Prostate gland (tissue), 2 donors: Measurements from ENCODE around the gene FLT1. TPM values are rescaled to one million over a fixed set of nuclear protein-coding genes. Genes with fewer than 3 reads are reported as not detected.
A peak's percentile ranks its signal among the peaks of the same experiment; 100 is the strongest.

ENCODE experiments used
- DNase-seq: peaks from one replicate; pipeline ENCODE4 v3.0.0-alpha.2; 2019; ENCODE audit warnings: low spot score
- H3K27ac ChIP-seq, 2 donors: fragments of 200-600 bp; sonication (generic); 2 replicates each; pipeline ENCODE4 v1.5.1; 2017 to 2019
- H3K27me3 ChIP-seq: fragments of 200-600 bp; sonication (generic); replicated peaks from 2 replicates; pipeline ENCODE4 v1.5.1; 2019; ENCODE audit not compliant: insufficient read depth
- H3K36me3 ChIP-seq, 2 donors: fragments of 200-600 bp; sonication (generic); 1 replicate in 1 of 2; 2 replicates in 1 of 2; pipeline versions ENCODE4 v1.5.1 to v1.8.1; 2017 to 2019
- H3K4me1 ChIP-seq: fragments of 200-600 bp; sonication (generic); replicated peaks from 2 replicates; pipeline ENCODE4 v1.5.1; 2019
- H3K4me3 ChIP-seq, 2 donors: fragments of 200-600 bp; sonication (generic); 2 replicates each; pipeline ENCODE4 v1.5.1; 2017 to 2019
- H3K9me3 ChIP-seq: fragments of 200-600 bp; sonication (generic); 2 replicates; pipeline ENCODE4 v1.5.1; 2017
- POLR2A ChIP-seq: fragments of 450-650 bp; IDR thresholded peaks from one replicate; pipeline ENCODE4 v1.6.1; 2016; ENCODE audit warnings: antibody characterized with exemption, mild to moderate bottlenecking
- POLR2AphosphoS5 ChIP-seq: sonication (generic); formaldehyde crosslinking; IDR thresholded peaks from one replicate; pipeline ENCODE4 v1.6.1; 2017; ENCODE audit warnings: antibody characterized with exemption
- WGBS: methylation state at CpG from one replicate; pipeline ENCODE4 v1.1.5; 2018; 5-methylcytosine and 5-hydroxymethylcytosine counted together
- intact Hi-C: fragments of 100-400 bp; cut with DNase I; formaldehyde crosslinking; loops from one replicate; pipeline ENCODE4 v1.14.2; 2022
- total RNA-seq, 2 donors: library from RNA; depleted of rRNA; stranded (reverse); fragments of >200 nt; gene quantifications; one replicate each; pipeline ENCODE4 v1.1.0, GENCODE V29; 2016
- TF ChIP-seq, protein P1 (sequence below), 4 experiments: fragments of 200-600 bp in 2 of 4; fragments of 450-650 bp in 2 of 4; sonication (generic) in 2 of 4; IDR thresholded peaks; 1 replicate in 3 of 4; 2 replicates in 1 of 4; pipeline ENCODE4 v1.5.1; 2016 to 2019; ENCODE audit warnings: antibody characterized with exemption in 4 of 4, mild to moderate bottlenecking in 2 of 4, moderate library complexity in 2 of 4

FLT1 gene
- total RNA-seq, 2 donors from 2014 or later, result 9.1 to 27.0 TPM

DNA sequence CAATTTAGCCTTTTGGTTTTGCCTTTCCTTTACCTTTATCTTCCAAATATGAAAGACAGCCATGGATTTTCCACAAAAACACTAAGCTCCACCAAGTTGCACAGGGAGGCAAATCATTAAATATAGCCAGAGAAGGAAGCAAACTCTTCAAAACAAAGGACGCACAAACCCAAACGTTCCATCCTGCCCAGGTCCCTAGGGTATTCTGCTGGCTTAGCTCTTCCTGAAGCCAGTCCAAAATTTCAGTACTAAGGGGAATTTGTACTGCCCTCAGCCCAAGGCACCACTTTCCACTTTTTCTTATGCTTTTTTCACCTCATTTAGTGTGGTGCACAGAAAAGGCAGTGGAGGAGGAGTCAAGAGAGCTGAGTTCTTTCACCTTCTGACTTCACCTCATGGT, 169.9 kb downstream of the FLT1 start:
- Histone ChIP-seq H3K36me3 (no peaks in the 10 kb centered on the region), H3K4me1 (no peaks in the 10 kb centered on the region), H3K9me3 (no peaks in the 10 kb centered on the region), H3K4me3 (no peak overlapping the region), H3K27ac (no peak overlapping the region), H3K27me3 (no peaks in the 10 kb centered on the region)
- 38% methylated on average over 2 of the region's 2 CpGs for WGBS
- TF ChIP-seq POLR2AphosphoS5 (no peak), POLR2A (no peak)
- TF ChIP-seq, protein P1, sequence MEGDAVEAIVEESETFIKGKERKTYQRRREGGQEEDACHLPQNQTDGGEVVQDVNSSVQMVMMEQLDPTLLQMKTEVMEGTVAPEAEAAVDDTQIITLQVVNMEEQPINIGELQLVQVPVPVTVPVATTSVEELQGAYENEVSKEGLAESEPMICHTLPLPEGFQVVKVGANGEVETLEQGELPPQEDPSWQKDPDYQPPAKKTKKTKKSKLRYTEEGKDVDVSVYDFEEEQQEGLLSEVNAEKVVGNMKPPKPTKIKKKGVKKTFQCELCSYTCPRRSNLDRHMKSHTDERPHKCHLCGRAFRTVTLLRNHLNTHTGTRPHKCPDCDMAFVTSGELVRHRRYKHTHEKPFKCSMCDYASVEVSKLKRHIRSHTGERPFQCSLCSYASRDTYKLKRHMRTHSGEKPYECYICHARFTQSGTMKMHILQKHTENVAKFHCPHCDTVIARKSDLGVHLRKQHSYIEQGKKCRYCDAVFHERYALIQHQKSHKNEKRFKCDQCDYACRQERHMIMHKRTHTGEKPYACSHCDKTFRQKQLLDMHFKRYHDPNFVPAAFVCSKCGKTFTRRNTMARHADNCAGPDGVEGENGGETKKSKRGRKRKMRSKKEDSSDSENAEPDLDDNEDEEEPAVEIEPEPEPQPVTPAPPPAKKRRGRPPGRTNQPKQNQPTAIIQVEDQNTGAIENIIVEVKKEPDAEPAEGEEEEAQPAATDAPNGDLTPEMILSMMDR (IDR thresholded peaks at IDR 0.05), result no peak
- intact Hi-C loops, result loop anchor here (10.0 kb wide), 1 partner anchor 310 kb away; no protein-coding TSS in a partner anchor
- DNase-seq, result no peak

DNA sequence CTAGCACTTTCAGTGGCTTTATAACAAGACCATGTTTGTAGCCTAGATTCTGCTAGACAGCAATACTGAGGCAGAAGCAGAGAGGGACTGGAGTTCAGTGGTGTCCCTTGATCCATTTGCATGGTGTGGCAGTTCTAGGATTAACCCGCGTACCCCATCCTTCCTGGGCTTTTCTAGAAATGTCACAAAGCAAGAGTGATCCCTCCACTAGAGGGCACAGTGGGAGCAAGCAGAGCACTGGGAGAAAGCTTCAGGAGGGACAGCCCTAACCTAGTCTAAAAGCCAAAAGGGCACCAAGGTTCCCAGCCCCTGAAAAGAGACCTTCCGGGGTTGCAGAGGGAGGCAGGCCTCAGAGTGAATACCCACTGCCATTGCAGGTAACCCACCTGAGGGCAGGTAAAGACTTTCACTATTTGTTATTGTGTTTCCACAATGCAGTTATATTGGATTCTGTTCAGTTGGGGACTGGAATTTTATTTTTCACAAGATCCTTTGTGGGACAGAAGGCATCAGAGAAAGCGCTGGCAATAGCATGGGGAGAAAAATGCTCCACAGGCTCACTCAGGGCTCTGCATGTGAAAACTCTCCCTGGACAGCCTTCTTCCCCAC, 170.6 kb downstream of the FLT1 start:
- 54% methylated on average over 4 of the region's 4 CpGs for WGBS
- DNase-seq, result peak; percentile 22
- H3K9me3 ChIP-seq, result no peaks in the 10 kb centered on the region
- TF ChIP-seq, protein P1 (IDR thresholded peaks at IDR 0.05), result peak in 3 of 4 experiments; percentile 47 to 52 (median 48)
- no peak for TF ChIP-seq POLR2A
- no peaks in the 10 kb centered on the region for H3K27me3 ChIP-seq
- intact Hi-C loops, result loop anchor here (10.0 kb wide), 1 partner anchor 311 kb away; no protein-coding TSS in a partner anchor
- no peaks in the 10 kb centered on the region for H3K4me1 ChIP-seq
- H3K36me3 ChIP-seq, result no peaks in the 10 kb centered on the region
- no peak overlapping the region for H3K27ac ChIP-seq
- no peak overlapping the region for H3K4me3 ChIP-seq

DNA sequence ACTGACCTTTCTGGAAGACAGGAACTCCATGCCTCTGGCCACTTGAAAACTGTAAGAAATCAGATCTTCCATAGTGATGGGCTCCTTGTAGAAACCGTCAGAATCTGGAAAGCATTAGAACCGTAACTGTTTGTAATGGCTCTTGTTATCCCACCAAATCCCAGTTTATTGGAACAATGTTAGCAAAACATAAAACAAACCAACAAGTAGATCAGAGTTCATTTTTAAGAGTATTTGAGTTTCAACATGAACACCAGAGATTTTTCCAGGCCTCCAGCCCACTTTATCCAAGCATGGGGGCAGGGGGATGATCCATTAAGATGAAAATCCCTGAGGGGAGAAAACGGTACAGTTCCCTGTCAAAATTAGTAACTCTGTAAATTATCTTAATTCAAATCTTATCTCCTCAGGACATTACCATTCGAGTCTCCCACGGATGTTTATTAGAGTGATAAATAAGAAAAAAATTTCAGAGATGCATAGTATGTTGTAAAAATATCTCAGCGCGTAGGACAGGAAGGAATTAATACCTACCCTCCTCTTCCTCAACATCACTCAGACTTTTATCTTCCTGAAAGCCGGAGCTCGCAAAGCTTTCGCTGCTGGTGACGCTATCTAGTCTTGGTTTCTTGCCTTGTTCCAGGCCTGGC, 172.5 kb downstream of the FLT1 start:
- no peaks in the 10 kb centered on the region for H3K4me1 ChIP-seq
- no peak overlapping the region for H3K27ac ChIP-seq
- H3K27me3 ChIP-seq, result no peaks in the 10 kb centered on the region
- WGBS, result 59% methylated on average over 11 of the region's 11 CpGs
- TF ChIP-seq, protein P1 (IDR thresholded peaks at IDR 0.05), result no peak
- TF ChIP-seq POLR2A, result no peak
- no peak for TF ChIP-seq POLR2AphosphoS5
- no peaks in the 10 kb centered on the region for H3K9me3 ChIP-seq
- H3K4me3 ChIP-seq, result no peak overlapping the region
- no peaks in the 10 kb centered on the region for H3K36me3 ChIP-seq
- no peak for DNase-seq
- intact Hi-C loops, result loop anchor here (10.0 kb wide), 1 partner anchor 312 kb away; no protein-coding TSS in a partner anchor

DNA sequence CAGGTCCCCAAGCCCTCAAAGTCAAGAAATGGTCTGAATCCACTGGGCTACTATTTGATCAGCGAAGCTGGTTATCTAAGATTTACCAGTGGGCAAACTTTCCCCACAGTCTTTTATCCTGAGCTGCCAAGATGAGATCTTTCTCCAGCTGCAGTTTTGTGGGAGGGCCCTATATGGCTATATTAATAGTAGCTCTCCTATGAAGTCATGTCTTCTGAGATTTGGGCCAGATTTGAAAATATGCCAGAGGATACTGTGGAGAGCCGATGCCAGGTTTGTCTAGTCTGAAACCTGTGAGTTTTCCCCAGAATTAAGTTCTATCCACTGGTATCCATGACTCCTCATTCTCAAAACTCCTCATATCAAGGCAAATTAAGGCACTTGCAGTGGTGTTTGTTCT, 173.2 kb downstream of the FLT1 start:
- WGBS, result 77% methylated on average over 2 of the region's 2 CpGs
- Histone ChIP-seq H3K9me3 (no peaks in the 10 kb centered on the region), H3K4me1 (no peaks in the 10 kb centered on the region), H3K27me3 (no peaks in the 10 kb centered on the region), H3K27ac (no peak overlapping the region), H3K4me3 (no peak overlapping the region), H3K36me3 (no peaks in the 10 kb centered on the region)
- no peak for DNase-seq
- intact Hi-C loops, result loop anchor here (10.0 kb wide), 1 partner anchor 313 kb away; no protein-coding TSS in a partner anchor
- TF ChIP-seq POLR2AphosphoS5, result no peak

DNA sequence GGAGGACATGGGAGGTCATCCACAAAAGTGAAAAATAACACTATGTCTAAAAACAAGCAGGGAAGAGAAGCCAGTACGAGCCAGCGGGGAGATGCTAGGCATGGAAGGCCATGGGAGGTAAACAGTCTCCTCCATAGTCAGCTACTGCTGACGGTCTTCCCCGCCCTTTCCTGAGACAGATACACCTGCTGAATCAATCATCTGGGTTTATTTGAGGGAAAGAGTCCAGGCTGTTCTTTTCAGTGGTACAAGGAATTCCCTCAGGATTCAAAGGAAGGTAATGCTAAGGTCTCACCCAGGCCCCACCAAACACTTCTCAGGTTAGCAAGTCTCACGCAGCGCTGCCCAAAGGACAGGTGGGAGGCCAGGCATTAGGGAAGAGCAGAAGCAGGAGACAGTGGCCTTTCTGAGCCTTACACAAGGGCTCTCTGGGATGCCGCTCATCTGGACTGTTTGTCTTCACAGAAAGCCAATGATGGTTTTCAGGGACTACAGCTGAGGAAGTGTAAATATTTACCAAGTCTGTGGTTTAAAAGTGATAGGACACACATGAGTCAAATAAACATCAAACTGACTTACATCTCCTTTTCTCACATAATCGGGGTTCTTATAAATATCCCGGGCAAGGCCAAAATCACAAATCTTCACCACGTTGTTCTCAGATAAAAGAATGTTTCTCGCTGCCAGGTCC, 173.9 kb downstream of the FLT1 start:
- Histone ChIP-seq H3K4me3 (no peak overlapping the region), H3K36me3 (no peaks in the 10 kb centered on the region), H3K4me1 (no peaks in the 10 kb centered on the region), H3K9me3 (no peaks in the 10 kb centered on the region), H3K27me3 (no peaks in the 10 kb centered on the region), H3K27ac (no peak overlapping the region)
- no peak for TF ChIP-seq POLR2A
- TF ChIP-seq, protein P1 (IDR thresholded peaks at IDR 0.05), result no peak
- intact Hi-C loops, result loop anchor here (10.0 kb wide), 1 partner anchor 314 kb away; no protein-coding TSS in a partner anchor
- DNase-seq, result no peak
- 65% methylated on average over 11 of the region's 11 CpGs for WGBS
